Ecto neural progenitor cell (in vitro differentiated cells): ENCODE measurements around the gene SLC29A1.

Source experiments
- DNase-seq: peaks from one replicate; pipeline ENCODE4 v3.0.0-alpha.2; 2018; ENCODE audit warnings: low spot score

SLC29A1 gene

GRCh38 chr6:44237021-44237812, 13.8 kb downstream of the SLC29A1 start:
- peak; percentile 70 for DNase-seq

GRCh38 chr6:44237813-44238433, 14.5 kb downstream of the SLC29A1 start:
- DNase-seq: peak; percentile 89

GRCh38 chr6:44238687-44239350, 15.4 kb downstream of the SLC29A1 start:
- DNase-seq: no peak

- no peak for DNase-seq
Observed at GRCh38 chr6:44243345-44243744, 19.9 kb downstream of the SLC29A1 start.

- DNase-seq: no peak
Observed at GRCh38 chr6:44245391-44245911, 22.1 kb downstream of the SLC29A1 start.

GRCh38 chr6:44245912-44246662, 22.7 kb downstream of the SLC29A1 start:
- peak; percentile 97 for DNase-seq

GRCh38 chr6:44246663-44247337, 23.4 kb downstream of the SLC29A1 start, which contains the start of gene HSP90AB1:
TSS of gene HSP90AB1 (plus strand) at chr6:44247101. CDS start at chr6:44248630, 1,529 bp downstream.
- peak; percentile 94 for DNase-seq

- no peak for DNase-seq
Observed at GRCh38 chr6:44247338-44248302, 24.2 kb downstream of the SLC29A1 start.

GRCh38 chr6:44248579-44248978, 25.2 kb downstream of the SLC29A1 start:
- no peak for DNase-seq

- no peak for DNase-seq
Observed at GRCh38 chr6:44249082-44249748, 25.8 kb downstream of the SLC29A1 start.

- DNase-seq: no peak
Observed at GRCh38 chr6:44250067-44250717, 26.8 kb downstream of the SLC29A1 start.

- DNase-seq: no peak
Observed at GRCh38 chr6:44250718-44251123, 27.3 kb downstream of the SLC29A1 start.

GRCh38 chr6:44251576-44252524, 28.5 kb downstream of the SLC29A1 start:
- DNase-seq: no peak

- DNase-seq: no peak
Observed at GRCh38 chr6:44253307-44254101, 30.1 kb downstream of the SLC29A1 start.

- no peak for DNase-seq
Observed at GRCh38 chr6:44254191-44255104, 31.1 kb downstream of the SLC29A1 start.
